Trophoblast cell (in vitro differentiated cells and primary cell): ENCODE data around the gene MYL10.

Source experiments
- DNase-seq, 2 donors: peaks; one replicate each; pipeline ENCODE4 v3.0.0-alpha.2; 2016
- H2AFZ ChIP-seq: 2 replicates; pipeline ENCODE4 v1.6.1; 2013; ENCODE audit warnings: low read length, moderate library complexity, mild to moderate bottlenecking; ENCODE audit not compliant: insufficient read depth, poor library complexity
- H2AK5ac ChIP-seq: 2 replicates; pipeline ENCODE4 v1.6.1; 2013; ENCODE audit warnings: mild to moderate bottlenecking, low read length
- H2BK120ac ChIP-seq: 2 replicates; pipeline ENCODE4 v1.6.1; 2013; ENCODE audit warnings: low read length, mild to moderate bottlenecking, moderate library complexity; ENCODE audit not compliant: insufficient read depth, poor library complexity
- H2BK12ac ChIP-seq: 2 replicates; pipeline ENCODE4 v1.6.1; 2013; ENCODE audit warnings: mild to moderate bottlenecking, low read length, moderate library complexity
- H2BK5ac ChIP-seq: 2 replicates; pipeline ENCODE4 v1.6.1; 2013; ENCODE audit warnings: low read length, low read depth, moderate library complexity, mild to moderate bottlenecking; ENCODE audit not compliant: poor library complexity
- H3K14ac ChIP-seq: 2 replicates; pipeline ENCODE4 v1.6.1; 2013; ENCODE audit warnings: mild to moderate bottlenecking, low read length
- H3K18ac ChIP-seq: 2 replicates; pipeline ENCODE4 v1.6.1; 2013; ENCODE audit warnings: mild to moderate bottlenecking, low read length
- H3K23ac ChIP-seq: 2 replicates; pipeline ENCODE4 v1.6.1; 2013; ENCODE audit warnings: low read length
- H3K27ac ChIP-seq: 2 replicates; pipeline ENCODE4 v1.5.1; 2013; ENCODE audit warnings: low read depth, mild to moderate bottlenecking, inconsistent platforms, low read length, moderate library complexity
- H3K27me3 ChIP-seq: 2 replicates; pipeline ENCODE4 v1.6.1; 2013; ENCODE audit warnings: inconsistent platforms, mild to moderate bottlenecking, low read length, moderate library complexity; ENCODE audit not compliant: insufficient read depth
- H3K36me3 ChIP-seq, 2 experiments: 1 replicate in 1 of 2; 2 replicates in 1 of 2; pipeline ENCODE4 v1.6.1; 2013; ENCODE audit warnings: low read length in 2 of 2, mild to moderate bottlenecking in 2 of 2, moderate library complexity in 1 of 2; ENCODE audit not compliant: insufficient read depth in 2 of 2, control insufficient read depth in 1 of 2
- H3K4ac ChIP-seq: 2 replicates; pipeline ENCODE4 v1.6.1; 2013; ENCODE audit warnings: low read depth, mild to moderate bottlenecking, low read length, moderate library complexity
- H3K4me1 ChIP-seq, 2 experiments: 1 replicate in 1 of 2; 2 replicates in 1 of 2; pipeline ENCODE4 v1.6.1; 2013; ENCODE audit warnings: low read length in 2 of 2, mild to moderate bottlenecking in 2 of 2, moderate library complexity in 1 of 2; ENCODE audit not compliant: insufficient read depth in 2 of 2, control insufficient read depth in 1 of 2
- H3K4me2 ChIP-seq: 2 replicates; pipeline ENCODE4 v1.6.1; 2013; ENCODE audit warnings: inconsistent platforms, mild to moderate bottlenecking, low read length, moderate library complexity
- H3K4me3 ChIP-seq: 2 replicates; pipeline ENCODE4 v1.5.1; 2013; ENCODE audit warnings: mild to moderate bottlenecking, low read depth, low read length, inconsistent platforms
- H3K79me1 ChIP-seq: one replicate; pipeline ENCODE4 v1.6.1; 2013; ENCODE audit warnings: low read length
- H3K79me2 ChIP-seq: 2 replicates; pipeline ENCODE4 v1.6.1; 2013; ENCODE audit warnings: low read length, mild to moderate bottlenecking; ENCODE audit not compliant: control insufficient read depth, insufficient read depth, poor library complexity
- H3K9ac ChIP-seq: 2 replicates; pipeline ENCODE4 v1.6.1; 2013; ENCODE audit warnings: mild to moderate bottlenecking, low read length
- H3K9me3 ChIP-seq: 2 replicates; pipeline ENCODE4 v1.6.1; 2013; ENCODE audit warnings: low read depth, mild to moderate bottlenecking, control low read depth, inconsistent platforms, low read length; ENCODE audit not compliant: insufficient read depth
- H4K12ac ChIP-seq: 2 replicates; pipeline ENCODE4 v1.6.1; 2013; ENCODE audit warnings: low read depth, mild to moderate bottlenecking, low read length, moderate library complexity
- H4K8ac ChIP-seq: 2 replicates; pipeline ENCODE4 v1.6.1; 2013; ENCODE audit warnings: low read depth, mild to moderate bottlenecking, low read length, moderate library complexity
- H4K91ac ChIP-seq: one replicate; pipeline ENCODE4 v1.6.1; 2013; ENCODE audit warnings: low read depth, mild to moderate bottlenecking, low read length, moderate library complexity
- WGBS: extraction: QIAGEN DNeasy Blood & Tissue Kit; methylation state at CpG from one replicate; pipeline ENCODE4 v1.1.7; 2013; ENCODE audit warnings: missing lambda C conversion rate; ENCODE audit not compliant: insufficient read length, insufficient coverage; ENCODE audit errors: extremely low coverage; 5-methylcytosine and 5-hydroxymethylcytosine counted together

Gene MYL10

DNA sequence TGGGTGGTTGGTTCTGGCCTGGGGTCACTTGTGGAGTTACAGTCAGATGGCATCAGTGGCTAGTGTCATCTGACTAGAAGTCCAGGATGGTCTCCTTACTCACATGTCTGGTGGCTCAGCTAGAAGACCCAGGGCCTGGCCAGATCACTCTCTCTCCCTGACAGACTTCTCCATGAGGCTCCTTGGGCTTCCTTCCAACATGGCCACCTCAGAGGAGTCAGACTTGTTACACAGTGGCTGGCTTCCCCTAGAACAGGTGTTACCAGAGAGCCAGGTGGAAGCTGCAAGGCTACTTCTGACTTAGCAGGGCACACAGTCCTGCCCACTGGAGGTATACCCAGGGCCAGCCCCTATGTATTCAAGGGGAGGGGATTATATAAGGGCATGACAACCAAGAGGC, 44.2 kb upstream of the MYL10 start:
- no peaks in the 10 kb centered on the region for H3K79me2 ChIP-seq
- no peak overlapping the region for H2BK12ac ChIP-seq
- H2AFZ ChIP-seq: no peak overlapping the region
- H2BK120ac ChIP-seq: no peak overlapping the region
- H3K9ac ChIP-seq: no peak overlapping the region
- no peak overlapping the region for H3K14ac ChIP-seq
- no peaks in the 10 kb centered on the region for H3K27me3 ChIP-seq
- no peak overlapping the region for H2BK5ac ChIP-seq
- no peak overlapping the region for H4K12ac ChIP-seq
- H3K9me3 ChIP-seq: no peaks in the 10 kb centered on the region
- no peak overlapping the region for H3K4ac ChIP-seq
- no peak overlapping the region for H2AK5ac ChIP-seq
- H3K4me2 ChIP-seq: no peak overlapping the region
- H4K91ac ChIP-seq: no peak overlapping the region
- H3K79me1 ChIP-seq: no peaks in the 10 kb centered on the region
- H3K36me3 ChIP-seq: no peaks in the 10 kb centered on the region
- H3K23ac ChIP-seq: no peak overlapping the region
- peaks cover 4 to 7% of the 10 kb centered on the region in 2 experiments for H3K4me1 ChIP-seq
- no peak overlapping the region for H3K18ac ChIP-seq
- no peak overlapping the region for H3K4me3 ChIP-seq
- no peak overlapping the region for H3K27ac ChIP-seq
- H4K8ac ChIP-seq: no peak overlapping the region
- no peak for DNase-seq

- no CpG with 5 or more reads among the region's 12 CpGs for WGBS
- H4K8ac ChIP-seq: no peak overlapping the region
- H3K36me3 ChIP-seq: no peaks in the 10 kb centered on the region
- H3K14ac ChIP-seq: no peak overlapping the region
- no peak overlapping the region for H2AK5ac ChIP-seq
- H3K4me1 ChIP-seq: peaks cover 2 to 4% of the 10 kb centered on the region in 2 experiments
- H3K79me1 ChIP-seq: no peaks in the 10 kb centered on the region
- no peak overlapping the region for H3K18ac ChIP-seq
- H3K4ac ChIP-seq: no peak overlapping the region
- no peak overlapping the region for H3K9ac ChIP-seq
- H4K12ac ChIP-seq: no peak overlapping the region
- no peak overlapping the region for H3K23ac ChIP-seq
- H3K27me3 ChIP-seq: no peaks in the 10 kb centered on the region
- no peaks in the 10 kb centered on the region for H3K79me2 ChIP-seq
- peak overlapping the region; percentile 26 for H3K4me3 ChIP-seq
- H2BK120ac ChIP-seq: no peak overlapping the region
- no peak overlapping the region for H2BK12ac ChIP-seq
- H3K4me2 ChIP-seq: no peak overlapping the region
- H3K9me3 ChIP-seq: no peaks in the 10 kb centered on the region
- no peak overlapping the region for H2AFZ ChIP-seq
- DNase-seq: no peak
- no peak overlapping the region for H3K27ac ChIP-seq
- H4K91ac ChIP-seq: no peak overlapping the region
- no peak overlapping the region for H2BK5ac ChIP-seq
These were observed 42.6 kb upstream of the MYL10 start for GRCh38 chr7:101671371-101672356.

GRCh38 chr7:101669307-101669706, 40.2 kb upstream of the MYL10 start:
- no peak overlapping the region for H3K4me2 ChIP-seq
- H2AFZ ChIP-seq: no peak overlapping the region
- no peak overlapping the region for H4K91ac ChIP-seq
- H3K27ac ChIP-seq: no peak overlapping the region
- no peaks in the 10 kb centered on the region for H3K27me3 ChIP-seq
- no peaks in the 10 kb centered on the region for H3K9me3 ChIP-seq
- H2BK5ac ChIP-seq: no peak overlapping the region
- DNase-seq: peak in 1 of 2 donors; percentile 20
- H3K79me1 ChIP-seq: no peaks in the 10 kb centered on the region
- no peak overlapping the region for H3K23ac ChIP-seq
- no peaks in the 10 kb centered on the region for H3K79me2 ChIP-seq
- no peak overlapping the region for H2BK12ac ChIP-seq
- H3K4me3 ChIP-seq: no peak overlapping the region
- no peak overlapping the region for H2BK120ac ChIP-seq
- no peak overlapping the region for H3K14ac ChIP-seq
- no peaks in the 10 kb centered on the region for H3K36me3 ChIP-seq
- H3K18ac ChIP-seq: no peak overlapping the region
- H2AK5ac ChIP-seq: no peak overlapping the region
- H4K12ac ChIP-seq: no peak overlapping the region
- H3K4me1 ChIP-seq: no peaks in the 10 kb centered on the region
- H4K8ac ChIP-seq: no peak overlapping the region
- no peak overlapping the region for H3K4ac ChIP-seq
- no peak overlapping the region for H3K9ac ChIP-seq
- WGBS: no CpG with 5 or more reads among the region's 1 CpG

GRCh38 chr7:101668726-101669125, 39.6 kb upstream of the MYL10 start:
- no peaks in the 10 kb centered on the region for H3K27me3 ChIP-seq
- no peak overlapping the region for H4K91ac ChIP-seq
- H2AK5ac ChIP-seq: no peak overlapping the region
- H3K9ac ChIP-seq: no peak overlapping the region
- no peak overlapping the region for H3K23ac ChIP-seq
- H3K9me3 ChIP-seq: no peaks in the 10 kb centered on the region
- H3K4ac ChIP-seq: no peak overlapping the region
- H3K18ac ChIP-seq: no peak overlapping the region
- no peaks in the 10 kb centered on the region for H3K79me2 ChIP-seq
- H3K27ac ChIP-seq: no peak overlapping the region
- H3K4me2 ChIP-seq: no peak overlapping the region
- H3K36me3 ChIP-seq: no peaks in the 10 kb centered on the region
- no peak overlapping the region for H2BK120ac ChIP-seq
- no peaks in the 10 kb centered on the region for H3K79me1 ChIP-seq
- WGBS: no CpG with 5 or more reads among the region's 2 CpGs
- no peaks in the 10 kb centered on the region for H3K4me1 ChIP-seq
- H2BK5ac ChIP-seq: no peak overlapping the region
- DNase-seq: no peak
- H3K4me3 ChIP-seq: no peak overlapping the region
- no peak overlapping the region for H3K14ac ChIP-seq
- no peak overlapping the region for H2BK12ac ChIP-seq
- no peak overlapping the region for H4K8ac ChIP-seq
- no peak overlapping the region for H4K12ac ChIP-seq
- H2AFZ ChIP-seq: no peak overlapping the region
